Measurements from ENCODE around the gene NAT9. TPM values are rescaled to one million over a fixed set of nuclear protein-coding genes. Genes with fewer than 3 reads are reported as not detected.

NAT9 gene
- total RNA-seq, 1 experiment from 2014 or later = 64.8 TPM

- Mint-ChIP-seq H3K27me3 (ENCODE audit: insufficient read depth, unreplicated experiment) (peaks cover 24% of the 10 kb centered on the region), H3K27ac (ENCODE audit: low read depth, unreplicated experiment) (no peak overlapping the region), H3K4me3 (ENCODE audit: unreplicated experiment) (no peak overlapping the region), H3K36me3 (ENCODE audit: insufficient read depth, unreplicated experiment) (no peaks in the 10 kb centered on the region), H3K4me1 (ENCODE audit: insufficient read depth, unreplicated experiment) (no peaks in the 10 kb centered on the region), H3K9me3 (ENCODE audit: unreplicated experiment) (no peaks in the 10 kb centered on the region)
- intact Hi-C loops (cut with micrococcal nuclease) = loop anchor here (1.0 kb wide), 1 partner anchor 80 kb away; no protein-coding TSS in a partner anchor
- POLR2A ChIA-PET = no interaction called here
- BruUV-seq (replicated peaks) = no TSS peak
- no peak for DNase-seq (ENCODE audit: unreplicated experiment)
- TF ChIP-seq CTCF (IDR thresholded peaks at IDR 0.05; ENCODE audit: unreplicated experiment) = peak; percentile 28
- CTCF ChIA-PET = interaction anchor here (0.6 to 1.2 kb wide), 4 partner anchors 54 to 220 kb away, joined by 3 to 4 read pairs (median 4); no protein-coding TSS in a partner anchor
Observed at GRCh38 chr17:74737299-74738050, 38.7 kb downstream of the NAT9 start.

GRCh38 chr17:74736513-74737298 is 39.4 kb downstream of the NAT9 start, which contains the start of gene RAB37:
Gene RAB37 (plus strand): TSS chr17:74737256. CDS start chr17:74737273, 17 bp downstream.
- Mint-ChIP-seq H3K4me3 (ENCODE audit: unreplicated experiment) (no peak within 1 kb of the TSS), H3K4me1 (ENCODE audit: insufficient read depth, unreplicated experiment) (no peaks in the 10 kb centered on the region), H3K9me3 (ENCODE audit: unreplicated experiment) (no peaks in the 10 kb centered on the region), H3K27ac (ENCODE audit: low read depth, unreplicated experiment) (no peak within 1 kb of the TSS), H3K36me3 (ENCODE audit: insufficient read depth, unreplicated experiment) (no peaks in the 10 kb centered on the region), H3K27me3 (ENCODE audit: insufficient read depth, unreplicated experiment) (peaks cover 24% of the 10 kb centered on the region)
- intact Hi-C loops (cut with micrococcal nuclease) = loop anchor here (1.0 kb wide), 1 partner anchor 79 kb away; no protein-coding TSS in a partner anchor
- ChIA-PET CTCF (interaction anchor here (0.6 to 1.2 kb wide), 3 partner anchors 9 to 86 kb away, joined by 3 to 6 read pairs (median 4); no protein-coding TSS in a partner anchor), POLR2A (no interaction called here)
- no TSS peak for BruUV-seq (replicated peaks)
- no peak for TF ChIP-seq CTCF (IDR thresholded peaks at IDR 0.05; ENCODE audit: unreplicated experiment)
- no peak for DNase-seq (ENCODE audit: unreplicated experiment)

GRCh38 chr17:74734256-74734655 is 41.9 kb downstream of the NAT9 start:
- Mint-ChIP-seq H3K27ac (ENCODE audit: low read depth, unreplicated experiment) (no peak overlapping the region), H3K9me3 (ENCODE audit: unreplicated experiment) (no peaks in the 10 kb centered on the region), H3K4me1 (ENCODE audit: insufficient read depth, unreplicated experiment) (no peaks in the 10 kb centered on the region), H3K4me3 (ENCODE audit: unreplicated experiment) (no peak overlapping the region), H3K36me3 (ENCODE audit: insufficient read depth, unreplicated experiment) (no peaks in the 10 kb centered on the region), H3K27me3 (ENCODE audit: insufficient read depth, unreplicated experiment) (peaks cover 14% of the 10 kb centered on the region)
- TF ChIP-seq CTCF (IDR thresholded peaks at IDR 0.05; ENCODE audit: unreplicated experiment) = no peak
- intact Hi-C loops (cut with micrococcal nuclease) = no loop called here
- CTCF ChIA-PET = interaction anchor here (0.8 kb wide), 1 partner anchor 57 kb away, joined by 4 read pairs; no protein-coding TSS in a partner anchor
- BruUV-seq (replicated peaks) = no TSS peak
- POLR2A ChIA-PET = no interaction called here
- DNase-seq (ENCODE audit: unreplicated experiment) = no peak
